GM19023 (cell line): Measurements from ENCODE around the gene ANP32B.

Experiments used
- ATAC-seq: cut with Tn5 transposase; IDR thresholded peaks from one replicate; pipeline ENCODE4 v1.9.1; 2021; ENCODE audit warnings: mild to moderate bottlenecking, moderate library complexity; ENCODE audit not compliant: unreplicated experiment

ANP32B gene

DNA sequence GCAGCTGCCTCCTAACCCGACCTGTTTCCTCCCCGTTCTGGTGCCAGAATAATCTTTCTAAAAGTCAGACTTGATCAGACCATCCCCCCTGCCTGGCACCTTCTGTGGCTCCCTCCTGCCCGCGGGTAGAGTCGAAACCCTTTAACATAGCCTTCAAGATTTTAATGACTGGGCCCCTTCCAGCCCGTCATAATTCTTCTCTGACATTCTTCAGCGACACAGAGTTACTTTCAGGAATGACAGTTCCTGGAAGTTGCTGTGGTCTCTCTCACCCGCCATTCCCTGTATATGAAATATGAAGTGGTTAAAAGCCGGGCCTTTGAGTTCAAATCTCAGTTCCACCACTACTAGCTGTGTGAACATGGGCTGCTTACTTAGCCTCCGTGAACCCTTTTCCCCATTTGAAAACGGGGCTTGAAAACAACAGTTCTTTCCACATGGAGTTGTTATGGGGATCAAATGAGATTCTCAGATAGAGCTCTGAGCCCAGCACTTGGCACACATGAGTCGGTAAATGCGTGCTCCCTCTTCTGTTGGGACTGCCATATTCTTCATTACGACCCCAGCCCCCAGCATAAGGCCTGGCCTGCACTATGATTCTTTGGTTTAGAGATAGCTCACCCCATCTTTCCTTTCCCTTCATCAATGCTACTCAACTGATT, 74.1 kb downstream of the ANP32B start:
- ATAC-seq = no peak

DNA sequence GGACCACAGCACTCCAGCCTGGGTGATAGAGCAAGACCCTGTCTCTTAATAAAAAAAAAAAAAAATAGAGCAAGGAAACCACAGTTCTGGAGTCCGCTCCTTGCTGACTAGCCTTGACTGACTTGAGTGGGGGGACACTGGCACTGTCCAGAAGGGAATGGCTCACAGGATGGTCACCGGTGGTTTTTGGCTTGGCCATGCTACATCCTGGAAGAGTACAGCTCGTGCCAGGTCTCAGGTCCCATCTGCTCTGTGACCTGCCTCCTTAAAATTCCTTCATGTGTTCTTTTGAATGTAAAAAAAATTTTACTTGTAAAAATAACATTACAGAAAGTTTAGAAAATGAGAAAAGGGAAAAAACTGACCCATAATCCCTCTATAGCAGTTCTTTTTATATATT, 79.0 kb downstream of the ANP32B start:
- ATAC-seq = no peak

DNA sequence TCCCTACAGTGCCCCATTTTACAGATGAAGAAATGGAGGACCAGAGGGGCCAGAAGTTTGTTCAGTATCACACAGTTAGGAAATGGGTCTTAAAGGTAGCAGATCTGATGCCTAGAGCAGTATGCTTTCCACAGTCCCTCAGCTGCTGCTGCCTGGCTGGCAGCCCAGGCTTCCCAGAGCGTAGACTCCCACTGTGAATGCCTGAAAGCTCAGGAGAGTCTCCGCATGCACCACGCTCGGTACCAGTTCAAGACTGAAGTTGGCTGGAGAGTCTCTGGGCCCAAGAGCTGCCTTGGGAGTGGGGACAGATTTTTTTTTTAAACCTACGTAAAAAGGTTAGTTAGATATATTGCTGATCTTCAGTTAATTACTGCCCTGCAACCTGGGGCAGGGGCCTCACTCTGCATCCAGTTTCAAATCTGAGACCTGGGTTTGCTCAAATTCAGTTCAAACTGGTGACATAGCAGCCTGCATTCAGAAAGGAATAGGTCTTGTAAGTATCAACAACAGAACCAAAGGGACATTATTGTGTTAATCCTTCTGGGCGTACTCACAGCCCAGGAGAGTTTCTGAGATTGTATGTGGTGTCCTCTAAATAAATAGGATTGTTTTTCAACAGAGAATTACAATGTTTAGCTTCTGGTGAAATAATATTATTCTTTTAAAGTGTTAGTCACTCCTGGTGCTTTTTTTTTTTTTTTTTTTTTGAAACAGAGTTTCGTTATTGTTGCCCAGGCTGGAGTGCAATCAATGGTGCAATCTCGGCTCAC, 81.7 kb downstream of the ANP32B start:
- ATAC-seq = no peak
